HepG2 (cell line): ENCODE measurements around the gene CDCP1. TPM values are rescaled to one million over a fixed set of nuclear protein-coding genes. Genes with fewer than 3 reads are reported as not detected.

ENCODE experiments used
- CBFB ChIP-seq: sonication (generic); formaldehyde crosslinking; IDR thresholded peaks from 2 replicates; pipeline ENCODE4 v1.4.0; 2020; ENCODE audit warnings: missing genetic modification reagents
- FOXO1 ChIP-seq: sonication (generic); formaldehyde crosslinking; IDR thresholded peaks from 2 replicates; pipeline ENCODE4 v1.4.0; 2020; ENCODE audit warnings: missing genetic modification reagents
- MIER2 ChIP-seq: IDR thresholded peaks from 2 replicates; pipeline ENCODE4 v1.6.1; 2016; ENCODE audit warnings: missing biosample characterization, missing genetic modification reagents
- ZC3H13 ChIP-seq: sonication (generic); formaldehyde crosslinking; IDR thresholded peaks from 2 replicates; pipeline ENCODE4 v1.8.1; 2023; ENCODE audit warnings: mild to moderate bottlenecking, missing genetic modification reagents, moderate library complexity
- ZFP36L2 ChIP-seq: sonication (generic); formaldehyde crosslinking; IDR thresholded peaks from 2 replicates; pipeline ENCODE4 v1.4.0; 2020; ENCODE audit warnings: missing genetic modification reagents
- ZNF10 ChIP-seq: sonication (generic); formaldehyde crosslinking; IDR thresholded peaks from 2 replicates; pipeline ENCODE4 v1.4.0; 2020; ENCODE audit warnings: mild to moderate bottlenecking, low read depth, missing genetic modification reagents, borderline replicate concordance
- ZNF331 ChIP-seq: sonication (generic); formaldehyde crosslinking; IDR thresholded peaks from 2 replicates; pipeline ENCODE4 v1.4.0; 2020; ENCODE audit warnings: missing genetic modification reagents
- ZNF460 ChIP-seq: sonication (generic); formaldehyde crosslinking; IDR thresholded peaks from 2 replicates; pipeline ENCODE4 v1.5.1; 2020; ENCODE audit warnings: missing genetic modification reagents, mild to moderate bottlenecking, borderline replicate concordance
- ZNF777 ChIP-seq: sonication (generic); formaldehyde crosslinking; IDR thresholded peaks from 2 replicates; pipeline ENCODE4 v1.4.0; 2020; ENCODE audit warnings: missing genetic modification reagents
- ZNF878 ChIP-seq: sonication (generic); formaldehyde crosslinking; IDR thresholded peaks from 2 replicates; pipeline ENCODE4 v1.8.1; 2023; ENCODE audit warnings: mild to moderate bottlenecking, missing genetic modification reagents, moderate library complexity
- polyA plus RNA-seq, 8 experiments: library from polyadenylated mRNA; depleted of rRNA in 3 of 8; stranded (reverse) in 7 of 8; unstranded in 1 of 8; fragments of >200 nt; fragmentation: Illumina TruSeq in 4 of 8; extraction: Trizol in 4 of 8; gene quantifications; 2 replicates each; pipeline versions ENCODE4 v1.2.1 to v1.2.3, GENCODE V29; 2011 to 2016; ENCODE audit warnings: low read depth in 4 of 8, missing spikeins in 1 of 8, mixed read lengths in 1 of 8; ENCODE audit not compliant: insufficient read depth in 1 of 8
- total RNA-seq, 5 experiments: library from RNA; depleted of rRNA; stranded (reverse); fragments of >200 nt; fragmentation: Illumina TruSeq; extraction: Trizol; gene quantifications; 2 replicates each; pipeline ENCODE4 v1.2.3, GENCODE V29; 2016; ENCODE audit warnings: low read depth in 1 of 5
- TF ChIP-seq, protein P1 (sequence below): sonication (generic); formaldehyde crosslinking; IDR thresholded peaks from 2 replicates; pipeline ENCODE4 v1.4.0; 2020; ENCODE audit warnings: missing genetic modification reagents
- TF ChIP-seq, protein P2 (sequence below): sonication (generic); formaldehyde crosslinking; IDR thresholded peaks from 2 replicates; pipeline ENCODE4 v1.5.0; 2020; ENCODE audit warnings: mild to moderate bottlenecking, missing genetic modification reagents, moderate library complexity
- TF ChIP-seq, protein P3 (sequence below): sonication (generic); formaldehyde crosslinking; IDR thresholded peaks from 2 replicates; pipeline ENCODE4 v1.5.0; 2020; ENCODE audit warnings: mild to moderate bottlenecking, missing genetic modification reagents, borderline replicate concordance
- TF ChIP-seq, protein P4 (sequence below): sonication (generic); formaldehyde crosslinking; IDR thresholded peaks from 2 replicates; pipeline ENCODE4 v1.4.0; 2020; ENCODE audit warnings: missing genetic modification reagents

The CDCP1 gene
- total and polyA plus RNA-seq, 2 of the 13 experiments (the other 11 are each of a cell fraction or from before 2014, with no cell fraction given): 0.11 to 0.18 TPM

DNA sequence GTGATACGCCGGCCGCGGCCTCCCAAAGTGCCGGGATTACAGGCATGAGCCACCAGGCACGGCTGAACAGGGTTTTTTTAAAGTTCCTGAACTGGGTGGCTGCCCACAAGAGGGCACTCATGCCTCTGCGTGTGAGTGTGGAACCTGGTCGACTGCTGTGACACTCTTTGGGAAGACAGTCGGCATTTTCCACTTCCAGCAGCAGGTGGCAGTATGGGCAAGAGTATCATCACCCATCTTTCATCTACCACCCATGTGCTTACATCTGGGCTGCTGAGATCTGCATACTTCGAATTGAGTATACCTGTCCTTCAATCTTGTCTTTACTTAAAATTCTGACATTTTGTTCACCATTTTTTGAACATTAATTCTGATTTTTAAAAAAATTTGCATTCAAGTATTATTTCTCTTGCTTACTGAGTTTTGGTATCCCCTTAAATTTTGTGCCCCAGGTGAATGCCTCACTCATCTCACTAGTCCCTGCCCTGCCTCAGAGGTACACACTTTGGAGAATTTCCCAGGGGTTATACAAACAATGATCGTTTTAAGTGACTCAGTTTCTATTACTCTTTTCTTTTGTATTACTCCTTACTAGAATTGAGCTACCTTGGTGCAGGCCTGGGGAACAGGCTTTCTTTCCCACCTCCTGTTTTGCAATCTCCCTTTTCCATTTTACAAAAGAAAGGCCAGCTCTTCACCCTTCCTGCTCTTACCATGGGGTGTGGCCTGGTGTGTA, 108.3 kb downstream of the CDCP1 start (continued):
- TF ChIP-seq, protein P1, sequence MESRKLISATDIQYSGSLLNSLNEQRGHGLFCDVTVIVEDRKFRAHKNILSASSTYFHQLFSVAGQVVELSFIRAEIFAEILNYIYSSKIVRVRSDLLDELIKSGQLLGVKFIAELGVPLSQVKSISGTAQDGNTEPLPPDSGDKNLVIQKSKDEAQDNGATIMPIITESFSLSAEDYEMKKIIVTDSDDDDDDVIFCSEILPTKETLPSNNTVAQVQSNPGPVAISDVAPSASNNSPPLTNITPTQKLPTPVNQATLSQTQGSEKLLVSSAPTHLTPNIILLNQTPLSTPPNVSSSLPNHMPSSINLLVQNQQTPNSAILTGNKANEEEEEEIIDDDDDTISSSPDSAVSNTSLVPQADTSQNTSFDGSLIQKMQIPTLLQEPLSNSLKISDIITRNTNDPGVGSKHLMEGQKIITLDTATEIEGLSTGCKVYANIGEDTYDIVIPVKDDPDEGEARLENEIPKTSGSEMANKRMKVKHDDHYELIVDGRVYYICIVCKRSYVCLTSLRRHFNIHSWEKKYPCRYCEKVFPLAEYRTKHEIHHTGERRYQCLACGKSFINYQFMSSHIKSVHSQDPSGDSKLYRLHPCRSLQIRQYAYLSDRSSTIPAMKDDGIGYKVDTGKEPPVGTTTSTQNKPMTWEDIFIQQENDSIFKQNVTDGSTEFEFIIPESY (CRISPR knock-in tag): peak; percentile 37; the same call in 1 of the 2 replicates
- TF ChIP-seq ZFP36L2 (CRISPR knock-in tag) (no peak), ZNF460 (peak; percentile 72; the same call in 1 of the 2 replicates), ZNF777 (no peak), ZNF331 (CRISPR knock-in tag) (peak; percentile 51; the same call in 1 of the 2 replicates), CBFB (CRISPR knock-in tag) (no peak), ZC3H13 (no peak), FOXO1 (CRISPR knock-in tag) (no peak; the same call in 1 of the 2 replicates), MIER2 (CRISPR knock-in tag) (peak; percentile 73; the same call in 1 of the 2 replicates), ZNF10 (CRISPR knock-in tag) (no peak), ZNF878 (no peak)
- TF ChIP-seq, protein P2, sequence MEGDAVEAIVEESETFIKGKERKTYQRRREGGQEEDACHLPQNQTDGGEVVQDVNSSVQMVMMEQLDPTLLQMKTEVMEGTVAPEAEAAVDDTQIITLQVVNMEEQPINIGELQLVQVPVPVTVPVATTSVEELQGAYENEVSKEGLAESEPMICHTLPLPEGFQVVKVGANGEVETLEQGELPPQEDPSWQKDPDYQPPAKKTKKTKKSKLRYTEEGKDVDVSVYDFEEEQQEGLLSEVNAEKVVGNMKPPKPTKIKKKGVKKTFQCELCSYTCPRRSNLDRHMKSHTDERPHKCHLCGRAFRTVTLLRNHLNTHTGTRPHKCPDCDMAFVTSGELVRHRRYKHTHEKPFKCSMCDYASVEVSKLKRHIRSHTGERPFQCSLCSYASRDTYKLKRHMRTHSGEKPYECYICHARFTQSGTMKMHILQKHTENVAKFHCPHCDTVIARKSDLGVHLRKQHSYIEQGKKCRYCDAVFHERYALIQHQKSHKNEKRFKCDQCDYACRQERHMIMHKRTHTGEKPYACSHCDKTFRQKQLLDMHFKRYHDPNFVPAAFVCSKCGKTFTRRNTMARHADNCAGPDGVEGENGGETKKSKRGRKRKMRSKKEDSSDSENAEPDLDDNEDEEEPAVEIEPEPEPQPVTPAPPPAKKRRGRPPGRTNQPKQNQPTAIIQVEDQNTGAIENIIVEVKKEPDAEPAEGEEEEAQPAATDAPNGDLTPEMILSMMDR (CRISPR knock-in tag): peak; percentile 96
- TF ChIP-seq, protein P3, sequence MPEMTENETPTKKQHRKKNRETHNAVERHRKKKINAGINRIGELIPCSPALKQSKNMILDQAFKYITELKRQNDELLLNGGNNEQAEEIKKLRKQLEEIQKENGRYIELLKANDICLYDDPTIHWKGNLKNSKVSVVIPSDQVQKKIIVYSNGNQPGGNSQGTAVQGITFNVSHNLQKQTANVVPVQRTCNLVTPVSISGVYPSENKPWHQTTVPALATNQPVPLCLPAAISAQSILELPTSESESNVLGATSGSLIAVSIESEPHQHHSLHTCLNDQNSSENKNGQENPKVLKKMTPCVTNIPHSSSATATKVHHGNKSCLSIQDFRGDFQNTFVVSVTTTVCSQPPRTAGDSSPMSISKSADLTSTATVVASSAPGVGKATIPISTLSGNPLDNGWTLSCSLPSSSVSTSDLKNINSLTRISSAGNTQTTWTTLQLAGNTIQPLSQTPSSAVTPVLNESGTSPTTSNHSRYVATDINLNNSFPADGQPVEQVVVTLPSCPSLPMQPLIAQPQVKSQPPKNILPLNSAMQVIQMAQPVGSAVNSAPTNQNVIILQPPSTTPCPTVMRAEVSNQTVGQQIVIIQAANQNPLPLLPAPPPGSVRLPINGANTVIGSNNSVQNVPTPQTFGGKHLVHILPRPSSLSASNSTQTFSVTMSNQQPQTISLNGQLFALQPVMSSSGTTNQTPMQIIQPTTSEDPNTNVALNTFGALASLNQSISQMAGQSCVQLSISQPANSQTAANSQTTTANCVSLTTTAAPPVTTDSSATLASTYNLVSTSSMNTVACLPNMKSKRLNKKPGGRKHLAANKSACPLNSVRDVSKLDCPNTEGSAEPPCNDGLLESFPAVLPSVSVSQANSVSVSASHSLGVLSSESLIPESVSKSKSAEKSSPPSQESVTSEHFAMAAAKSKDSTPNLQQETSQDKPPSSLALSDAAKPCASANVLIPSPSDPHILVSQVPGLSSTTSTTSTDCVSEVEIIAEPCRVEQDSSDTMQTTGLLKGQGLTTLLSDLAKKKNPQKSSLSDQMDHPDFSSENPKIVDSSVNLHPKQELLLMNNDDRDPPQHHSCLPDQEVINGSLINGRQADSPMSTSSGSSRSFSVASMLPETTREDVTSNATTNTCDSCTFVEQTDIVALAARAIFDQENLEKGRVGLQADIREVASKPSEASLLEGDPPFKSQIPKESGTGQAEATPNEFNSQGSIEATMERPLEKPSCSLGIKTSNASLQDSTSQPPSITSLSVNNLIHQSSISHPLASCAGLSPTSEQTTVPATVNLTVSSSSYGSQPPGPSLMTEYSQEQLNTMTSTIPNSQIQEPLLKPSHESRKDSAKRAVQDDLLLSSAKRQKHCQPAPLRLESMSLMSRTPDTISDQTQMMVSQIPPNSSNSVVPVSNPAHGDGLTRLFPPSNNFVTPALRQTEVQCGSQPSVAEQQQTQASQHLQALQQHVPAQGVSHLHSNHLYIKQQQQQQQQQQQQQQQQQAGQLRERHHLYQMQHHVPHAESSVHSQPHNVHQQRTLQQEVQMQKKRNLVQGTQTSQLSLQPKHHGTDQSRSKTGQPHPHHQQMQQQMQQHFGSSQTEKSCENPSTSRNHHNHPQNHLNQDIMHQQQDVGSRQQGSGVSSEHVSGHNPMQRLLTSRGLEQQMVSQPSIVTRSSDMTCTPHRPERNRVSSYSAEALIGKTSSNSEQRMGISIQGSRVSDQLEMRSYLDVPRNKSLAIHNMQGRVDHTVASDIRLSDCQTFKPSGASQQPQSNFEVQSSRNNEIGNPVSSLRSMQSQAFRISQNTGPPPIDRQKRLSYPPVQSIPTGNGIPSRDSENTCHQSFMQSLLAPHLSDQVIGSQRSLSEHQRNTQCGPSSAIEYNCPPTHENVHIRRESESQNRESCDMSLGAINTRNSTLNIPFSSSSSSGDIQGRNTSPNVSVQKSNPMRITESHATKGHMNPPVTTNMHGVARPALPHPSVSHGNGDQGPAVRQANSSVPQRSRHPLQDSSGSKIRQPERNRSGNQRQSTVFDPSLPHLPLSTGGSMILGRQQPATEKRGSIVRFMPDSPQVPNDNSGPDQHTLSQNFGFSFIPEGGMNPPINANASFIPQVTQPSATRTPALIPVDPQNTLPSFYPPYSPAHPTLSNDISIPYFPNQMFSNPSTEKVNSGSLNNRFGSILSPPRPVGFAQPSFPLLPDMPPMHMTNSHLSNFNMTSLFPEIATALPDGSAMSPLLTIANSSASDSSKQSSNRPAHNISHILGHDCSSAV (CRISPR knock-in tag): no peak
- TF ChIP-seq, protein P4, sequence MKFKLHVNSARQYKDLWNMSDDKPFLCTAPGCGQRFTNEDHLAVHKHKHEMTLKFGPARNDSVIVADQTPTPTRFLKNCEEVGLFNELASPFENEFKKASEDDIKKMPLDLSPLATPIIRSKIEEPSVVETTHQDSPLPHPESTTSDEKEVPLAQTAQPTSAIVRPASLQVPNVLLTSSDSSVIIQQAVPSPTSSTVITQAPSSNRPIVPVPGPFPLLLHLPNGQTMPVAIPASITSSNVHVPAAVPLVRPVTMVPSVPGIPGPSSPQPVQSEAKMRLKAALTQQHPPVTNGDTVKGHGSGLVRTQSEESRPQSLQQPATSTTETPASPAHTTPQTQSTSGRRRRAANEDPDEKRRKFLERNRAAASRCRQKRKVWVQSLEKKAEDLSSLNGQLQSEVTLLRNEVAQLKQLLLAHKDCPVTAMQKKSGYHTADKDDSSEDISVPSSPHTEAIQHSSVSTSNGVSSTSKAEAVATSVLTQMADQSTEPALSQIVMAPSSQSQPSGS (CRISPR knock-in tag): peak; percentile 46; the same call in 1 of the 2 replicates
